H1 (cell line): ENCODE data around the gene ZNF777.

Experiments
- CBX5 ChIP-seq: fragments of 300-800, 300-1000 bp; sonication (generic); IDR thresholded peaks from 2 replicates; pipeline ENCODE4 v1.7.1; 2016; ENCODE audit warnings: antibody characterized with exemption, low read length, low read depth
- CHD2 ChIP-seq: IDR thresholded peaks from 2 replicates; pipeline ENCODE4 v1.6.1; 2012; ENCODE audit warnings: low read length, improper control_type of control experiment
- EP300 ChIP-seq, 2 experiments: IDR thresholded peaks; 1 replicate in 1 of 2; 2 replicates in 1 of 2; pipeline ENCODE4 v1.6.1; 2011 to 2012; ENCODE audit warnings: low read depth in 2 of 2, low read length in 2 of 2, mild to moderate bottlenecking in 2 of 2, borderline replicate concordance in 1 of 2, inconsistent platforms in 1 of 2, moderate library complexity in 1 of 2
- HDAC6 ChIP-seq: IDR thresholded peaks from one replicate; pipeline ENCODE4 v1.7.1; 2012; ENCODE audit warnings: low read depth, mild to moderate bottlenecking, inconsistent platforms, low read length, moderate library complexity
- POLR2A ChIP-seq, 2 experiments: IDR thresholded peaks; 1 replicate in 1 of 2; 2 replicates in 1 of 2; pipeline ENCODE4 v1.6.1; 2011; ENCODE audit warnings: low read depth in 2 of 2, low read length in 2 of 2, mild to moderate bottlenecking in 2 of 2; ENCODE audit errors: control extremely low read depth in 1 of 2
- TF ChIP-seq, protein P1 (sequence below), 3 experiments: IDR thresholded peaks; 1 replicate in 2 of 3; 2 replicates in 1 of 3; pipeline versions ENCODE4 v1.5.1 to v1.6.1; 2011; ENCODE audit warnings: low read length in 3 of 3, mild to moderate bottlenecking in 3 of 3, inconsistent platforms in 2 of 3, low read depth in 1 of 3, moderate library complexity in 1 of 3; ENCODE audit not compliant: insufficient read depth in 1 of 3; ENCODE audit errors: control extremely low read depth in 1 of 3
- TF ChIP-seq, protein P2 (sequence below): IDR thresholded peaks from 2 replicates; pipeline ENCODE4 v1.6.1; 2012; ENCODE audit warnings: low read length, inconsistent platforms

DNA sequence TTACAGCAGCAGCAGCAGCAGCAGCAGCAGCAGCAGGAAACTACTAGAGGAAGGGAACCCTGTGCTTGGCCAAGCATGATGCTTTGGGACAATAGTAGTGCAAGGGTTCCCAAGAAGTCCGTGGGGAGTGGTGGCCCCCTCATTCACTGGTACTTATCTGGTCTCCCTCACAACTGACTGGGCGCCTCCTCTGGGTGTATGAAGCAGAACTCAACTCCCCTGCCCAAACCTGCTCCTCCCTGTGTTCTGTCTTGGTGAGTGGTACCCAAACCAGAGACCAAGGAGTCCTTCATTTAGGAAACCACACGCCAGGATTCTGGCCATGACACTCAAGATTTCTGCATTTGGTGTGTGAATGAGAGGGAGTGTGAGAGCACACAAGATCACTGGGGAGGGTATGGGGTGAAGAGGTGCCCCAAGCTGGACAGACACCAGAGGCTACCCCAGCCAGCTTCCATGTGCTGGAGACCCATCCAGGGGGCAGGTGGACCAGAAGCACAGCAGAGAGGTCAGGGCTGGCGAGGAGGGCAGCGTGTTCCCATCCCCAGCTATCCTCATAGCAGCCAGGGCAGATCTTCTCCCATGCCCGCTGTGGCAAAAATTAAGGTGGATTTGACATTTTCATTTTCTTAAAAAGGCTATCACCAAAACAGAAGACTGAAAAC lies 10.6 kb upstream of the ZNF777 start:
- no peak for TF ChIP-seq POLR2A (IDR thresholded peaks at IDR 0.05; ENCODE audit: control extremely low read depth in 1 of 2, low read depth in 2 of 2, low read length in 2 of 2)
- TF ChIP-seq, protein P1, sequence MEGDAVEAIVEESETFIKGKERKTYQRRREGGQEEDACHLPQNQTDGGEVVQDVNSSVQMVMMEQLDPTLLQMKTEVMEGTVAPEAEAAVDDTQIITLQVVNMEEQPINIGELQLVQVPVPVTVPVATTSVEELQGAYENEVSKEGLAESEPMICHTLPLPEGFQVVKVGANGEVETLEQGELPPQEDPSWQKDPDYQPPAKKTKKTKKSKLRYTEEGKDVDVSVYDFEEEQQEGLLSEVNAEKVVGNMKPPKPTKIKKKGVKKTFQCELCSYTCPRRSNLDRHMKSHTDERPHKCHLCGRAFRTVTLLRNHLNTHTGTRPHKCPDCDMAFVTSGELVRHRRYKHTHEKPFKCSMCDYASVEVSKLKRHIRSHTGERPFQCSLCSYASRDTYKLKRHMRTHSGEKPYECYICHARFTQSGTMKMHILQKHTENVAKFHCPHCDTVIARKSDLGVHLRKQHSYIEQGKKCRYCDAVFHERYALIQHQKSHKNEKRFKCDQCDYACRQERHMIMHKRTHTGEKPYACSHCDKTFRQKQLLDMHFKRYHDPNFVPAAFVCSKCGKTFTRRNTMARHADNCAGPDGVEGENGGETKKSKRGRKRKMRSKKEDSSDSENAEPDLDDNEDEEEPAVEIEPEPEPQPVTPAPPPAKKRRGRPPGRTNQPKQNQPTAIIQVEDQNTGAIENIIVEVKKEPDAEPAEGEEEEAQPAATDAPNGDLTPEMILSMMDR (IDR thresholded peaks at IDR 0.05; ENCODE audit: control extremely low read depth in 1 of 3, insufficient read depth in 1 of 3, low read depth in 1 of 3, low read length in 3 of 3): no peak
- no peak for TF ChIP-seq EP300 (IDR thresholded peaks at IDR 0.05; ENCODE audit: borderline replicate concordance in 1 of 2, low read depth in 2 of 2, low read length in 2 of 2)
- TF ChIP-seq, protein P2, sequence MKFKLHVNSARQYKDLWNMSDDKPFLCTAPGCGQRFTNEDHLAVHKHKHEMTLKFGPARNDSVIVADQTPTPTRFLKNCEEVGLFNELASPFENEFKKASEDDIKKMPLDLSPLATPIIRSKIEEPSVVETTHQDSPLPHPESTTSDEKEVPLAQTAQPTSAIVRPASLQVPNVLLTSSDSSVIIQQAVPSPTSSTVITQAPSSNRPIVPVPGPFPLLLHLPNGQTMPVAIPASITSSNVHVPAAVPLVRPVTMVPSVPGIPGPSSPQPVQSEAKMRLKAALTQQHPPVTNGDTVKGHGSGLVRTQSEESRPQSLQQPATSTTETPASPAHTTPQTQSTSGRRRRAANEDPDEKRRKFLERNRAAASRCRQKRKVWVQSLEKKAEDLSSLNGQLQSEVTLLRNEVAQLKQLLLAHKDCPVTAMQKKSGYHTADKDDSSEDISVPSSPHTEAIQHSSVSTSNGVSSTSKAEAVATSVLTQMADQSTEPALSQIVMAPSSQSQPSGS: no peak
- no peak for TF ChIP-seq HDAC6
- TF ChIP-seq CHD2: no peak
- no peak for TF ChIP-seq CBX5
